Measurements from ENCODE around the gene BMP4. TPM values are rescaled to one million over a fixed set of nuclear protein-coding genes. Genes with fewer than 3 reads are reported as not detected.
A peak's percentile ranks its signal among the peaks of the same experiment; 100 is the strongest.

The BMP4 gene
- total RNA-seq, 3 donors from 2014 or later: 17.0 to 51.8 (median 17.7) TPM

GRCh38 chr14:53955671-53956426 lies 776 bp downstream of the BMP4 start:
- no peaks in the 10 kb centered on the region for H3K9me3 ChIP-seq
- intact Hi-C loops (cut with DNase I; ENCODE audit: low total_unique reads): no loop called here
- peak in 1 of 2 donors; percentile 31 for DNase-seq (ENCODE audit: low spot score in 2 of 2)
- peaks cover 0 to 11% of the 10 kb centered on the region in 2 donors for H3K27me3 ChIP-seq
- TF ChIP-seq POLR2AphosphoS5 (IDR thresholded peaks at IDR 0.05) (peak in 1 of 3 donors; percentile 39), POLR2A (IDR thresholded peaks at IDR 0.05) (no peak), CTCF (IDR thresholded peaks at IDR 0.05) (no peak)
- H3K4me3 ChIP-seq: peak overlapping the region; percentile 67 to 87 (median 68)
- peak overlapping the region; percentile 80 to 94 for H3K27ac ChIP-seq
- H3K4me1 ChIP-seq: no peaks in the 10 kb centered on the region
- H3K36me3 ChIP-seq: no peaks in the 10 kb centered on the region

GRCh38 chr14:53955229-53955556 lies 1.4 kb downstream of the BMP4 start:
- Histone ChIP-seq H3K4me1 (no peaks in the 10 kb centered on the region), H3K27ac (peak overlapping the region; percentile 80 to 94), H3K4me3 (peak overlapping the region; percentile 67 to 87 (median 68)), H3K27me3 (peaks cover 0 to 11% of the 10 kb centered on the region in 2 donors), H3K36me3 (no peaks in the 10 kb centered on the region), H3K9me3 (no peaks in the 10 kb centered on the region)
- intact Hi-C loops (cut with DNase I; ENCODE audit: low total_unique reads): no loop called here
- DNase-seq (ENCODE audit: low spot score in 2 of 2): no peak
- no peak for TF ChIP-seq CTCF (IDR thresholded peaks at IDR 0.05)
- TF ChIP-seq POLR2A (IDR thresholded peaks at IDR 0.05): no peak
- TF ChIP-seq POLR2AphosphoS5 (IDR thresholded peaks at IDR 0.05): no peak

- intact Hi-C loops (cut with DNase I; ENCODE audit: low total_unique reads): no loop called here
- Histone ChIP-seq H3K27ac (peak overlapping the region; percentile 80 to 94), H3K4me1 (no peaks in the 10 kb centered on the region), H3K27me3 (peaks cover 0 to 11% of the 10 kb centered on the region in 2 donors), H3K4me3 (peak overlapping the region; percentile 67 to 87 (median 68)), H3K9me3 (no peaks in the 10 kb centered on the region), H3K36me3 (no peaks in the 10 kb centered on the region)
- TF ChIP-seq POLR2A (IDR thresholded peaks at IDR 0.05): no peak
- no peak for TF ChIP-seq CTCF (IDR thresholded peaks at IDR 0.05)
- TF ChIP-seq POLR2AphosphoS5 (IDR thresholded peaks at IDR 0.05): no peak
- DNase-seq (ENCODE audit: low spot score in 2 of 2): no peak
Measured at GRCh38 chr14:53954551-53955228, 1.9 kb downstream of the BMP4 start.

- H3K9me3 ChIP-seq: no peaks in the 10 kb centered on the region
- no peaks in the 10 kb centered on the region for H3K36me3 ChIP-seq
- intact Hi-C loops (cut with DNase I; ENCODE audit: low total_unique reads): no loop called here
- H3K27ac ChIP-seq: peak overlapping the region; percentile 80 to 94
- no peaks in the 10 kb centered on the region for H3K4me1 ChIP-seq
- no peak for DNase-seq (ENCODE audit: low spot score in 2 of 2)
- TF ChIP-seq CTCF (IDR thresholded peaks at IDR 0.05) (no peak), POLR2A (IDR thresholded peaks at IDR 0.05) (no peak), POLR2AphosphoS5 (IDR thresholded peaks at IDR 0.05) (no peak)
- peaks cover 0 to 11% of the 10 kb centered on the region in 2 donors for H3K27me3 ChIP-seq
- peak overlapping the region; percentile 67 to 87 (median 68) for H3K4me3 ChIP-seq
Measured at GRCh38 chr14:53953828-53954550, 2.6 kb downstream of the BMP4 start.

All from breast epithelium (tissue), 4 donors.